ENCODE data around the gene CKS1B.
A peak's percentile ranks its signal among the peaks of the same experiment; 100 is the strongest.

Gene CKS1B

GRCh38 chr1:155002464-155003226 is 28.2 kb downstream of the CKS1B start, which contains the start of gene ZBTB7B:
TSS of gene ZBTB7B (plus strand) at chr1:155002802. CDS start at chr1:155014661, 11,859 bp downstream.
- Mint-ChIP-seq H3K27me3 (ENCODE audit: low read depth) (no peaks in the 10 kb centered on the region), H3K9me3 (no peaks in the 10 kb centered on the region), H3K4me3 (peak within 1 kb of the TSS; percentile 99), H3K27ac (peak within 1 kb of the TSS; percentile 93), H3K36me3 (ENCODE audit: low read depth) (peaks cover 7% of the 10 kb centered on the region), H3K4me1 (ENCODE audit: low read depth) (peaks cover 46% of the 10 kb centered on the region)
- no peak for DNase-seq (ENCODE audit: low spot score)

- no peaks in the 10 kb centered on the region for H3K9me3 Mint-ChIP-seq
- no peaks in the 10 kb centered on the region for H3K27me3 Mint-ChIP-seq (ENCODE audit: low read depth)
- H3K27ac Mint-ChIP-seq, result peak overlapping the region; percentile 91
- H3K4me1 Mint-ChIP-seq (ENCODE audit: low read depth), result peaks cover 41% of the 10 kb centered on the region
- no peak for DNase-seq (ENCODE audit: low spot score)
- H3K4me3 Mint-ChIP-seq, result peak overlapping the region; percentile 84
- peaks cover 7% of the 10 kb centered on the region for H3K36me3 Mint-ChIP-seq (ENCODE audit: low read depth)
Measured at GRCh38 chr1:155003227-155003765, 28.8 kb downstream of the CKS1B start.

GRCh38 chr1:155003766-155004351 is 29.4 kb downstream of the CKS1B start:
- no peaks in the 10 kb centered on the region for H3K27me3 Mint-ChIP-seq (ENCODE audit: low read depth)
- H3K36me3 Mint-ChIP-seq (ENCODE audit: low read depth), result peaks cover 10% of the 10 kb centered on the region
- H3K27ac Mint-ChIP-seq, result peak overlapping the region; percentile 91
- no peak for DNase-seq (ENCODE audit: low spot score)
- H3K4me3 Mint-ChIP-seq, result peak overlapping the region; percentile 84
- no peaks in the 10 kb centered on the region for H3K9me3 Mint-ChIP-seq
- H3K4me1 Mint-ChIP-seq (ENCODE audit: low read depth), result peaks cover 43% of the 10 kb centered on the region

DNA sequence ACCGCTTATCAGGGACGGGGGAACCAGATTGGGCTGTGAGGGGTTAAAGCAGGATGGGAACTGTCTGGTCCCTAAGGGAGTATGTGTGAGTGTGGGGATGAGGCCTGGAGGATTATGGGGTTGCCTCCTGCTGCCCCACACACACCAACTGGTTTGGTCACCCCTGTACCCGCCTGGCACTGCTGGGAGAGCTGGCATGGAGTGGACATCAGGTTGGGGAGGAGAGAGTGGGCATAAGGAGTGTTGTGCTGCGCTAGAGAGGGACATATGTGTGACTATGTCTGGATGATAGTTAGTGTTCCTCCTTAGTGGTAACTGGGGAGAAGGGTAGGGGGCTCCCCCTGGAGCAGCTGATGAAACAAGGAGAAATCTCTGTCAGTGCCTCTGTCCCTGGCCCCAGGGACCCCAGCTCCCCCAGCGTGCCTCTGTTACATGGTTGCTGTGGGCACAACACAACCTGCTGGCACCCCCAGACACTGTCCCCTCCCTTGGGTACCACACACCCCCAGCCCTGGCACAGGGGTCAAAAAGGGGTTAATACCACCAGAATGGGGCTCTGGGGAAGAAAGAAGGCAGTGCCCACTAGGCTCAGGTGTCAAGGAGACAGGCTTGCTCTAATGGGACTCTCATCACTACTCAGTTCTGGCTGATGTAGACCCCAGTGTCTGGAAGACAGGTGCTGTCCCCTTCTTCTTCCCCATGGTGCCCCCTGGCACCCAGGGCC is 30.0 kb downstream of the CKS1B start:
- peaks cover 39% of the 10 kb centered on the region for H3K4me1 Mint-ChIP-seq (ENCODE audit: low read depth)
- peaks cover 13% of the 10 kb centered on the region for H3K36me3 Mint-ChIP-seq (ENCODE audit: low read depth)
- DNase-seq (ENCODE audit: low spot score), result no peak
- peak overlapping the region; percentile 91 for H3K27ac Mint-ChIP-seq
- H3K27me3 Mint-ChIP-seq (ENCODE audit: low read depth), result no peaks in the 10 kb centered on the region
- H3K9me3 Mint-ChIP-seq, result no peaks in the 10 kb centered on the region
- H3K4me3 Mint-ChIP-seq, result peak overlapping the region; percentile 84

- peak overlapping the region; percentile 85 for H3K4me3 Mint-ChIP-seq
- H3K36me3 Mint-ChIP-seq (ENCODE audit: low read depth), result peaks cover 22% of the 10 kb centered on the region
- no peak for DNase-seq (ENCODE audit: low spot score)
- peak overlapping the region; percentile 96 for H3K27ac Mint-ChIP-seq
- H3K27me3 Mint-ChIP-seq (ENCODE audit: low read depth), result no peaks in the 10 kb centered on the region
- H3K4me1 Mint-ChIP-seq (ENCODE audit: low read depth), result peaks cover 37% of the 10 kb centered on the region
- no peaks in the 10 kb centered on the region for H3K9me3 Mint-ChIP-seq
Measured at GRCh38 chr1:155005076-155006011, 30.9 kb downstream of the CKS1B start.

DNA sequence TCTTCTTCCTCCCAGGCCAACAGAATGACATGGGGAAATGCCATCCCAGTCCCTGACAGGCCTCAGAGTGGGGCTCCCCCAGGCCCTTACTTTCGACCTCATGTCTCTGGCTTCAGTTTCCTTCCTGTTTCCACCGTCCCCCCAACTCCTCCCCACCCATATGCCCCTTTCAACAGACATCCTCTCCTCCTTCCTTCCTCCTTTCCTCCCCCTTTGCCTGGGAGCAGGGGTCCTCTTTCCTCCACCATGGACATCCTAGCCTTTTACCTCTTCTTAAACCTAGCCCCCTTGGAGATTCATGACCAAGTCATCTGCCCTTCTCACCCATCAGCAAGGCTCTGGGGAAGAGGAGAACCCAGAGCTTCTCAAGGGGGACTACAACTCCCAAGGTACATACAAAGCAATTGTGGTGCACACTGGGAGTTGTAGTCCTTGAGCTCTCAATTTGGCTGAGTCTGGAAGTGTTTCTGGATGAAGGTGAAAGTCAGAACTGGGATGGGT is 32.2 kb downstream of the CKS1B start:
- Mint-ChIP-seq H3K27me3 (ENCODE audit: low read depth) (no peaks in the 10 kb centered on the region), H3K27ac (peak overlapping the region; percentile 96), H3K9me3 (no peaks in the 10 kb centered on the region), H3K4me1 (ENCODE audit: low read depth) (peaks cover 41% of the 10 kb centered on the region), H3K36me3 (ENCODE audit: low read depth) (peaks cover 28% of the 10 kb centered on the region), H3K4me3 (peak overlapping the region; percentile 85)
- peak; percentile 43 for DNase-seq (ENCODE audit: low spot score)

GRCh38 chr1:155007251-155007828 is 32.9 kb downstream of the CKS1B start:
- Mint-ChIP-seq H3K4me1 (ENCODE audit: low read depth) (peaks cover 46% of the 10 kb centered on the region), H3K27ac (peak overlapping the region; percentile 68), H3K36me3 (ENCODE audit: low read depth) (peaks cover 32% of the 10 kb centered on the region), H3K9me3 (no peaks in the 10 kb centered on the region), H3K27me3 (ENCODE audit: low read depth) (no peaks in the 10 kb centered on the region), H3K4me3 (peak overlapping the region; percentile 85)
- DNase-seq (ENCODE audit: low spot score), result no peak

GRCh38 chr1:155008015-155008941 is 33.8 kb downstream of the CKS1B start:
- Mint-ChIP-seq H3K36me3 (ENCODE audit: low read depth) (peaks cover 40% of the 10 kb centered on the region), H3K4me1 (ENCODE audit: low read depth) (peaks cover 55% of the 10 kb centered on the region), H3K9me3 (no peaks in the 10 kb centered on the region), H3K27me3 (ENCODE audit: low read depth) (no peaks in the 10 kb centered on the region), H3K4me3 (peak overlapping the region; percentile 98), H3K27ac (peak overlapping the region; percentile 91)
- peak; percentile 83 for DNase-seq (ENCODE audit: low spot score)

- Mint-ChIP-seq H3K4me3 (peak overlapping the region; percentile 98), H3K36me3 (ENCODE audit: low read depth) (peaks cover 45% of the 10 kb centered on the region), H3K4me1 (ENCODE audit: low read depth) (peaks cover 59% of the 10 kb centered on the region), H3K9me3 (no peaks in the 10 kb centered on the region), H3K27me3 (ENCODE audit: low read depth) (no peaks in the 10 kb centered on the region), H3K27ac (peak overlapping the region; percentile 91)
- DNase-seq (ENCODE audit: low spot score), result peak; percentile 49
Measured at GRCh38 chr1:155009221-155009711, 34.8 kb downstream of the CKS1B start.

- Mint-ChIP-seq H3K36me3 (ENCODE audit: low read depth) (peaks cover 46% of the 10 kb centered on the region), H3K4me1 (ENCODE audit: low read depth) (peaks cover 61% of the 10 kb centered on the region), H3K27me3 (ENCODE audit: low read depth) (no peaks in the 10 kb centered on the region), H3K27ac (peak overlapping the region; percentile 91), H3K4me3 (peak overlapping the region; percentile 98), H3K9me3 (no peaks in the 10 kb centered on the region)
- DNase-seq (ENCODE audit: low spot score), result no peak
Measured at GRCh38 chr1:155009742-155010141, 35.3 kb downstream of the CKS1B start.

- DNase-seq (ENCODE audit: low spot score), result peak; percentile 56
- no peaks in the 10 kb centered on the region for H3K9me3 Mint-ChIP-seq
- H3K4me3 Mint-ChIP-seq, result peak overlapping the region; percentile 98
- peak overlapping the region; percentile 91 for H3K27ac Mint-ChIP-seq
- no peaks in the 10 kb centered on the region for H3K27me3 Mint-ChIP-seq (ENCODE audit: low read depth)
- H3K36me3 Mint-ChIP-seq (ENCODE audit: low read depth), result peaks cover 47% of the 10 kb centered on the region
- H3K4me1 Mint-ChIP-seq (ENCODE audit: low read depth), result peaks cover 58% of the 10 kb centered on the region
Measured at GRCh38 chr1:155010211-155010918, 35.9 kb downstream of the CKS1B start.

Measured in T-helper 2 cell treated with Interferon-gamma antibody and Interleukin-4, amounts not matched to agents 5 μg/mL and 100 μg/mL, for 36 hours (primary cell).